Endothelial cell of hepatic sinusoid (primary cell): ENCODE measurements around the gene PGAP2.
"Not testable (repeated sequence)": the region's sequence is repeated elsewhere in the genome, so short reads cannot be mapped to it uniquely, and the experiment has no call there.

Experiments used
- in situ Hi-C: cut with HindIII; loops from 2 replicates; pipeline ENCODE4 v1.10.0; 2017; ENCODE audit warnings: low sequenced_read_pairs

Gene PGAP2

DNA sequence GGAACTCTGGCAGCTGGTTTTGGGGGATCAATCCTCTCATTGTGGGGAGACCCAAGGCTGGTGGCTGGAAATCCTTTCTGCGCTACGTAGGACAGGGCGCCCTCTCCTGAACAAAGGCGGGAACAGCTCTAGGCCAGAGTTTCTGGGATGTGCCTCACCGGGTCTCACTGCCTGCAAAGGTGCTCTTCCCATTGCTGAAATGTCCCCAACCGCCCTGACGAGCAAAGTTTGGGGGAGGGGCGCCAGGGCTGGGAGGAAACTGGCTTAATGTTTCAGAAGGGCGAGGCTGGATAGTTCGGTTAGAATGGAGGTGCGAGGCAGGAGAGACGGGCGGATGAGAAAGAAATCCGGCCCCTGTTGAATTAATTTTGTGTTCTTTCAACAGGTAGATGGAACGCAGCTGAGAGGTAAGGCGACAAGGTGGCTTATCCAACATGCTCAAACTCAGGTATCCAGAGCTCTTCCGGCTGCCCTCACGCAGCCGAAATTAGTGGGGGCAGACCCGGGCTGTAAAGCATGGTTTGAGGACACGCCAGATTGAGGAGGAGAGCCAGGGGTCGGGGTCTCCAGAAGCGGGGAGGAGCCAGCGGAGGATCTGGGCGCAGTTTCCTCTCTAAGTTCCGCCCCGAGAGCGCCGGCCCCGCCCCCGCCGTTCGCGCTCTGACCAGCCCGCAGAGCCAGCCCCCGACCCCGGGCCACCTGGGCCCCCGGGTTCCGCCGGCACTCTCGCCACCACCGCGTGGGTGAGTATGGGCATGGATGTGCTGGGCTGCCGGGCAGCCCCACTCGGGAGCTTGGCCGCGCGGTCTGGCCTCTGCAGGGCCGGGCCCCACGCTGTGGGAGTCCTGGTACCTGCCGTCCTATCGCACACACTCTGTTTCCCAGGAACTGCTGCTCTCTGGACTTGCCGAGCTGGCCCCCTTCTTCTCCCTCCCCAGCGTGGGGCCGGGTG, at the start of gene PGAP2:
Gene PGAP2 (plus strand): TSS at position 652 of the 952 bp plus-strand sequence. CDS start 2,700 bp downstream, outside the sequence.
- in situ Hi-C loops = no loop called here

DNA sequence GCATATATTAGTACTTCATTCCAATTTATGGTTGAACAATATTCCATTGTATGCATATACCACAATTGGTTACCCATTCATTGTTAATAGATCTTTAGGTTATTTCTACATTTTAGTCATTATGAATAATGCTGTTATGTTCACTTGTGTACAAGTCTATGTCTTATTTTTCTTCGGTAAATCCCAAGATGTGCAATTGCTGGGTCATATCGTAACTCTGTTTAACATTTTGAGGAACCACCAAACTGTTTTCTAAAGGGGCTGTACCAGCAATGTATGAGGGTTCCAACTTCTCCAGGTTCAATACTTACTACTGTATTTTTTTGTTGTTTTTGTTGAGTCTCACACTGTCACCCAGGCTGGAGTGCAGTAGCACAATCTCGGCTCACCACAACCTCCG, 44.1 kb upstream of the PGAP2 start:
- in situ Hi-C loops = no loop called here

DNA sequence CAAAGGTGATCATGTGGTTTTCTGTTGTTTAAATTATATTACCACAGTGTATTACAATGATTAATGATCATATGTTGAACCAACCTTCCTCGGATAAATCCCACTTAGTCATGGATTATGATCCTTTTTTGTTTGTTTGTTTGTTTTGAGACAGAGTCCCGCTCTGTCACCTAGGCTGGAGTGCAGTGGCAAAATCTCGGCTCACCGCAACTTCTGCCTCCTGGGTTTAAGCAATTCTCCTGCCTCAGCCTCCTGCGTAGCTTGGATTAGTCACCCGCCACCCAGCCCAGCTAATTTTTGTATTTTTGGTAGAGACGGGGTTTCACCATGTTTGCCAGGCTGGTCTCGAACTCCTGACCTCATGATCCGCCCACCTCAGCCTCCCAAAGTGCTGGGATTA, 41.5 kb upstream of the PGAP2 start:
- in situ Hi-C loops = not testable (repeated sequence)

DNA sequence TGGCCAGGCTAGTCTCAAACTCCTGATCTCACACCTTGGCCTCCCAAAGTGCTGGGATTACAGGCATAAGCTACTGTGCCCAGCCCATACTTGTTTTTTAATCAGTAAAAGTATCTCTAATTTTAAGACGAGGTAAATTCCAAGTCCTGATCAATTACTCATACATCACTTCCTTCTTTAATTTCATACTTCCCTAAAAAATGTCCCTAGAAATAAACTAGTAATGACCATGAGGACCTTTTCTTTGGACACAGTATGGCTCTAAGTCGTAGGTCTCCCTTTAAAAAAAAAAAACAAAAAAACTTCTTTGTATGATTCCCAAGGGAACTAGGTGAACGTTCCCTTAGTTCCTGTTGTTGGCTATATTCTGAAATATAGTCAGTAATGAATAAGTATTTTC, 40.8 kb upstream of the PGAP2 start:
- in situ Hi-C loops = no loop called here

DNA sequence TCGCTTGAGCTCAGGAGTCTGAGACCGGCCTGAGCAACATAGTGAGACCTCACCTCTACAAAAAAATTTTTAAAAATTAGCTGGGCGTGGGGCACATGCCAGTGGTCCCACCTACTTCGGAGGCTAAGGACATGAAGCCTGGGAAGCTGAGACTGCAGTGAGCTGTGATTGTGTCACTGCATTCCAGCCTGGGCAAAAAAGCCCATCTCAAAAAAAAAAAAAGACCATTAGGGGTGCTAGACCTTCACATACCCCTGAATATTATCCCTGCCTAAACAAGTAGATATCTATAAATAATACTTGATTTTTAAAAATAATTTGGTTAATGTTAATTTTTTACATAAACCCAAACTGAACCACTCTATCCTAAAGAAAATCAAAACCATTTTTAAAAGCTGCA, 35.2 kb upstream of the PGAP2 start:
- in situ Hi-C loops = loop anchor here (5.0 kb wide), 1 partner anchor 51 kb away; no protein-coding TSS in a partner anchor

DNA sequence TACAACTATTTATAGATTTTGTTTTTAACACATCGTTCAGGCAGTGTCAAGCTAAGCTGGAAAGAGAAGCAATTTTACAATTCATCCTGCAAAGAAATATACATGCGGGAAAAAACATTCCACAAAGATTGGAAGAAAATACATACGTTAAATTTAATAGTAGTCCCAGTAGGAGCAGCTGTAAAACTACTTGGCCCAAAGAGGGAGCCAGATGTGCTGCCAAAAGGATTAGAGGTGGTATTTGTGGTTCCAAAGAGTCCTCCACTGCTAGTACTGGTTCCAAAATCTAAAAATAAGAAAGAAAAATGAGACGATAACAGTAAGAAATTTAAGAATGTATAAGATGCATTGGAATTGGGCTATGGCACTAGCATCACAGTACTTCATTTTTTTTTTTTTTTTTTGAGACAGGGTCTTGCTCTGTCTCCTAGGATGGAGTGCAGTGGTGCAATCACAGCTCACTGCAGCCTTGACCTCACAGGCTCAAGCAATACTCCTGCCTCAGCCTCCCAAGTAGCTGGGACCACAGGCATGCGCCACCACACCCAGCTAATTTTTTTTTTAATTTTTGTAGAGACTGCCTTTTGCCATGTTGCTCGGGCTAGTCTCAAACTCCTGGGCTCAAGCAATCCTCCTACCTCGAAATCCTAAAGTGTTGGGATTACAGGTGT, 32.5 kb upstream of the PGAP2 start:
- in situ Hi-C loops = no loop called here

DNA sequence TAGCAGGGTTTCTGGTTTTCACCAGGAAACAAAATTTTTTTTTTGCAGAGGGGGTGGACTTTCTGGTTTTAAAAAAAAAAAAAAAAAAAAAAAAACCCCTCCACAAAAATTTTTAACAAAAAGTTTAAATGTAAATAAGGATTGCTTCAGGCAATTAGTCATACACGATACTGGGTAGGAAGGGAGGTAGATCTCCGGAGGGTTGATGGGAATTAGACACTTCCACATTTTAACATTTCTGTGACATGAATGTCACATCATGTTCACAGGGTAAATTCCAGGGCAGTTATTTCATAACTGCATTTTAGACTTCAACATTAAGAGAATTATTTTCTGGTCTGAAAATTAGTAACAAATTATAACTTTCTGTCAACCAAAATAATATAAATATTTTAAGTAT, 26.9 kb upstream of the PGAP2 start:
- in situ Hi-C loops = loop anchor here (5.0 kb wide), 1 partner anchor 71 kb away; no protein-coding TSS in a partner anchor

DNA sequence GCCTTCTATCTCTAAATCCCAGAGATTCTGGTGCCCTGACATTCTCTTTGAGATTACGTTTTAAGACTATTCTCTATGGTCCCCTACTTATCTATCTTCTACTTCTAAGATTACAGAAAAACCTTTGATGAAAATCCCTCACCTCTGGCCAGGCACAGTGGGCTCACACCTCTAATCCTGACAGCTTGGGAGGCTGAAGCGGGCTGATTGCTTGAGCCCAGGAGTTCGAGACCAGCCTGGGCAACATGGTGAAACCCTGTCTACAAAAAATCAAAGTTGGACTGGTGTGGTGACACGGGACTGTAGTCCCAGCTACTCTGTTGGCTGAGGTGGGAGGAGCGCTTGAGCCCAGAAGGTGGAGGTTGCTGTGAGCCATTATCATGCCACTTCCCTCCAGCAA, 25.4 kb upstream of the PGAP2 start:
- in situ Hi-C loops = loop anchor here (5.0 kb wide), 1 partner anchor 69 kb away; no protein-coding TSS in a partner anchor

DNA sequence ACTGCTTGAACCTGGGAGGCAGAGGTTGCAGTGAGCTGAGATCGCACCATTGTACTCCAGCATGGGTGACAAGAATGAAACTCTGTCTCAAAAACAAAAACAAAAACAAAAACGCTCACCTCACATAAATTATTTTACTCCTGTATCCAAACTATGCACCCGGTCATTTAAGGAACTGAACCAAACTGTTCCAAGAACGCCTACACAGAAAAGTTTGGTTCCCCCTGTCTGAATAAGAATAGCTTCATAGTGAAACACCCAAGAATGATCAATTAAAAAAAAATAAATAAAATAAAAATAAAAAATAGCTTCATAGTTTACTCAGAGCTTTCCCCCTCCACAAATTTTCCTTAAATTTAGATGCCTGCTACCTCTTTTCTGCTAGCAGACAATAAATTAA, 24.7 kb upstream of the PGAP2 start:
- in situ Hi-C loops = loop anchor here (5.0 kb wide), 1 partner anchor 69 kb away; no protein-coding TSS in a partner anchor

DNA sequence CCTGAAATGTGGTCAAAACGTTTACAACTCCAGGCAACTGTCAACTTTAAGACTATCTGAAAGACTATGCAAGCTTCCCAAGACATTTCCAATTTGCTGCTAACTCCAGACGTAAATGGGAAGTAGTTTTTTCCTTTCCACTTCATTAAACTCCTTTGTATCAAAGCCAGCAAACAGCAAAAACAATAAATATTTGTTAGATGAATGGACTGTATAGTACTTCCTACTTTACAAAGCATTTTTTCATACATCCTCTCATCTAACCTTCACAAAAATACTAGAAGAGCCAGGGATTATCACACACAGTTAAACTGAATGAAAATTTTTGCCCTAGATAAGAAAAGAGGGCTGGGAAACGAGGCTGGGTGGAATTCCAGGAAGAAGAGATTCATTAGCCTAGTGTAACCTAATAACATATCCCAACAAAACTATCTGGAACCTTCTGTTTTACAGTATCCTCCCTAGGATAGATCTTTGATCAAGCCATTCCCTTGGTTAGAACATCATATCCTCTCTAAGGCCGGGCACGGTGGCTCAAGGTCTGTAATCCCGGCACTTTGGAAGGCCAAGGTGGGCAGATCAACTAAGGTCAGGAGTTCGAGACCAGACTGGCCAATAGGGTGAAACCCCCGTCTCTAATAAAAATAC, 21.5 kb upstream of the PGAP2 start:
- in situ Hi-C loops = no loop called here

DNA sequence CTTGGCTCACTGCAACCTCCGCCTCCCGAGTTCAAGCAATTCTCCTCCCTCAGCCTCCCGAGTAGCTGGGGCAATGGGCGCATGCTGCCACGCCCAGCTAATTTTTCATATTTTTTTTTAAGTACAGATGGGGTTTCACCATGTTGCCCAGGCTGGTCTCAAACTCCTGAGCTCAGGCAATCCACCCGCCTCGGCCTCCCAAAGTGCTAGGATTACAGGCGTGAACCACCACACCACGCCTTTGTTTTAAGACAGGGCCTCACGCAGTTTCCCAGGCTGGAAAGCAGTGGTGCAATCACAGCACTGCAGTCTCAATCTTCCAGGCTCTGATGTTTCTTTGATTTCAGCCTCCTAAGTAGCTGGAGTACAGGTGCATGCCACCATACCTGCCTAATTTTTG, 14.0 kb upstream of the PGAP2 start:
- in situ Hi-C loops = not testable (repeated sequence)

DNA sequence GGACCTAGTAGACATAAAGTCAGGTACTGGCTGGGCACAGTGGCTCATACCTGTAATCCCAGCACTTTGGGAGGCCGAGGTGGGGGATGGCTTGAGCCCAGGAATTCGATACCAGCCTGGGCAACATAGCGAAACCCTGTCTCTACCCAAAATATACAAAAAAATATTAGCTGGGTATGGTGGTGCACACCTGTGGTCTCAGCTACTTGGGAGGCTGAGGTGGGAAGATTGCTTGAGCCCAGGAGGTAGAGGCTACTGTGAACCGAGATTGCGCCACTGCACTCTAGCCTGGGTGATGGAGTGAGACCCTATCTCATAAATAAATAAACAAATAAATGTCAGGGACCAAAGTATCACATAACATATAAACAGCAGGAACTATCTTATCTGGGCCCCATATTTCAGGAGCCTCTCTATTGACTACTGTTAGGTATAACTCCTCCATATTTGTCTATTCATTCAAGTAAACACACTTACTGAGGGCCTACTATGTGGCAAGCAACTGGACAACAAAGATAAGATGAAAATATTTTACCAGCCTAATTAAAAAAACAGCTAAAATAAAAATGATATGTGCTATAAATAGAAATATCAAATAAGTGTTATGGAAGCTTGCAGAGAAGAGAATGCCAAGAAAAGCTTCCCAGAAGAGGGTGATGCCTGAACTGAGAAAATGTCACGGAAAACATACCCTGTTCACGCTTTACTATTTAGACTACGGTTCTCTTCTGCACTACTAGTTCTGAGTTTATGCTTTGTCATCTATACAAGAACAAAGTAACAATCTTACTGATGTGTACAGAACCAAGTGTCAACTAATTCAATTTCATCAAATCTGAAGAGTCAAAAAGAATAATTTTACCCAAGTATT, 13.0 kb upstream of the PGAP2 start:
- in situ Hi-C loops = no loop called here

DNA sequence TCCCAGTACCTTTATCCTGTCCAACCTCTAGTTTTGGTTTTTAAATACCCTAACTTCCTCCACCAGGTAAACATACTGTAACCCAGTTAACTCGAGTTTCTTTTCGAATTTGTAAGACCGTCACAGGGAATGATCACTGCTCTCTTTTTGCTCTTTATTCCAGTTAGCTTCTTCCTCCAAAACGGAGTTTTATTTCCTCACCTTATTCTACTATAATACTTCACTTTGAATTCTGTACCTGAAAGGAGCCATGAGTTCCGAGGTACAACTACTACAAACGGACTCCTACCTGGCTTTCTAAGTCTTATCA, 12.4 kb upstream of the PGAP2 start:
- in situ Hi-C loops = no loop called here

DNA sequence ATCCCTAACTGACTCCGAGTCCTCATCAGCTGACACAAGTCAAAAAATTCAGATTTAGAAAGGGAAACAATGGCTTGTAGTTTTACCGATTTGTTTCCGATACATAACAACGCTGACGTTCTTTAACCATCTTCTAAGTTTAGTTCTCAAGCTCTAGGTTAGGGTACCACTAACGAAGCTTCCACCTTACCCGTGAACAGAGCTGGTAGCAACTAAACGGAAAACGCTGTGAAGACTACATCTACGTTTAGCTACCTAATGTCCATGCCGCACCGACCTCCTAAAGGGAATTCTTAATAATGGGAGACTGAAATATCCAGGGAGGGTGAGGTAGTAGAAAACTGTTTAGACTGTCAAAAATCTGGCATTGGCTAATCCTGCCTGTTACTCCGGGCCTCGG, 12.0 kb upstream of the PGAP2 start:
- in situ Hi-C loops = no loop called here

DNA sequence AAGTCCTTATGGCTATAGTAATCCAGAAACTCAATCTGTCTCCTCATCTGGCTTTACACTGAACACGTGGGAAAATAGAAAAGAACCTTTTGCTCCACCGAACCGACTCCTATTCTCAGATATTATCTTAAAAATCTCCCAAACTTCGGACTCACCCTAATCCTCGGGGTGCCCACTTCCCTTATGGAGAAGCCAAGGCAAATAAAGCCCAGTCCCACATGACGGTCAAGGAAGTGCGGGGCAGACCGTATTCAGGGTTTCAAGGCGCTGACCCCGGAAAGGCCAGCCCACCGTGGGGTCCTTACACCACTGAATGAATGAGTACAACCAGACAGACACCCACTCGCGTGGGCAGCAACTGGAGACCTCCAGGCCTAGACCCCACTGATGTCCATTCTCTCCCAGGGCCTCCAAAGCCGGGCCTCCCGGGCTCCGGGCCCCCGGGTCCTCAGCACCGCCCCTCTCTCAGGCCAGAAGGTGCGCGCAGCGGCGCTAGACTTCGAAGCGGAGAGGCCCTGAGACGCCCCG, 11.5 kb upstream of the PGAP2 start:
- in situ Hi-C loops = no loop called here

DNA sequence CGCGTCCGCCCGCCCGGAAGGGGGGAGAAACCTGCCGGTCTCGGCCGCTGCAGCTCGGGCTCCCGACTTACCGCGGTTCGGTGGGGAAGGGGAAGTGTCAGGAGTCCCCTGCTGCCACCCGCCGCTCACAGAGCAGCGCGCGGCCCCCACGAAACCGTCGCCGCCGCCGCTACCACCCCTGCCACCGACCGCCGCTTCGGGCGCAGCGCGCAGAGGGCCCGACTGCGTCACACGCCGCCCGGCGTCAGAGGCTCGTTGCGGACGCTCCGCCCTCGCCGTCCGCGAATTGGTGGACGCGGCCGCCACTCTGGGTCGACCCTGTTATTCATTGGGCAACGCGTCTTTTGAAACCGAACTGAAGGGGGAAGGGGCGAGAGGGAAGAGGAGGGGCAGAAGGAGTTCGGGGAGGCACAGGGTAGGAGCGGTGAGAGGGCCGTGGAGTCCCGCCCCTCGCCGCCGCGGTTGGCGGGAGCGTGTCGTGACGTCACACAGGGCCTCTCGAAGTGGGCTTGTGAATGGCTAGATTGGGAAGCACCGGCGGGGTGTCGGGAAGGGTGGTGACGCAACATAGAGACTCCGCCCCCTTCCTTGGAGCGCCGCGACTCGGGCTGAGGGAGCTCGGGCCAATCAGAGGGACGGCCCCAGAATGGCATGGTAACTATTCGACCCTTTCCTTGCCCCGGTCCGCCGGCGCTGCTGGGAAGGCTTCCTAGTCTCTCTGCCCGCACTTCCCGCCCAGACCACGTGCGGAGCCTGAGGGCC, 10.8 kb upstream of the PGAP2 start, which contains the start of gene NUP98:
Gene NUP98 (minus strand): TSS at position 226 of the 762 bp plus-strand sequence. CDS start 15,437 bp downstream, outside the sequence.
- in situ Hi-C loops = no loop called here

DNA sequence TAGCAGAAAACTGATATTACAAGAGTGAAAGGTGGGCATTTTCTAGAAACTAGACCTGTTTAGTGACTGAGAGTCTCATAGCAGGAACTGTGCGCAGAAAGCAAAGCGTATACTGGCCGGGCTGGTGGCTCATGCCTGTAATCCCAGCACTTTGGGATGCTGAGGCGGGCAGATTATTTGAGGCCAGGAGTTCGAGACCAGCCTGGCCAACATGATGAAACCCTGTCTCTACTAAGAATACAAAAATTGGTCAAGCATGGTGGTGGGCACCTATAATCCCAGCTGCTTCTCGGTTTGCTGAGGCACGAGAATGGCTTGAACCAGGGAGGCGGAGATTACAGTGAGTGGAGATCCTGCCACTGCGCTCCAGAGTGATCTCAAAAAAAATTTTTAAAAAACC, 9.2 kb upstream of the PGAP2 start:
- in situ Hi-C loops = no loop called here

DNA sequence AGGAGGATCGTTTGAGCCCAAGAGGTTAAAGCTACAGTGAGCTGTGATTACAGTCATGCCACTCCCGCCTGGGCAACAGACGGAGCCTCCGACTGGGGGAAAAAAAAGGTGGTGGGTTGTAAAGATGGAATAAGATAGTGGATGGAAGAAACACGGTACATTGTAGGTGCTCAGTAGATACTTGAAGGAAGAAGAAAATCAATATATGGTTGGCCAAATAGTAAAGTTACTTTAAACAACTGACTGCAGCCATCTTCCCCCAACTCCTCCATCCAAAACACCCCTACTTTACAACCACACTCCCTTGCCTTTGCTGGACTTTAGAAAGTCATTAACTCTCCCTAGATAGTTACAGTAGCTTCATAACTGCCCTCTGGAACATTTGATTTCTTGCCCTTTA, 8.5 kb upstream of the PGAP2 start:
- in situ Hi-C loops = no loop called here

DNA sequence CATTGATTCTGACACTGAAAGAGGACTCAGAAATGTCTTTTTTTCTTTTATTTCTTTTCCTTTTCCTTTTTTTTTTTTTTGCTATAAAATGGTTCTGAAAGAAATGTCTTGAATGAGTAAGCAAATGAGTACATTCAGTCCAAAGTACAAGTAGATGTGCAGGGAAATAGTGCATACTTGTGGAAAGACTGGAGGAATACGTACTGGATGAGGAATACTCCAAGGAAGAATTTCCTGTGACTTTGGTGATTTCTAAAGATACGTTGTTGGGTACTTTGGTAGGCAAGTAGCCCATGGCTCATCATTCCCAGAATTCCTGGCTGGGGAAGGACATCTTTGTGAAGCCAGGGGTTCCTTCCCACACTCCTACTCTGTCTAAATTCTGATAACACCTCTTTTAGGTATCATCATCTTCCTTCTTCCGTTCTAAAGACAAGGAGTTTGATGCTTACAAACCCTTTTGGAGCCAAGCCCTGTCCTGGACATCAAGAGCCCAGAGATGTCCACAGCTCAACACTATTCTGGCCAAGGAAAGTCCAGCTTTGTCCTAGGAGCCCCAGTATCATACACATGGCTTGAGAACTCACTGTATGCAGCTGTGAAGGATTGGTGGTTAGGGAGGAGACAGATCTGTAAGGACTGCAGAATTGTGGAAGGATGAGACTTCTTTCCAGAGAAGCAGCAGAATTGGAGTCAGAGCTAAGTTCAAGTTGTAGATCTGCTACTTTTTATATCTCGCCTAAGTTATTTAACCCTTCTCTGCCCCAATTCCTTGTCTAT, 6.2 kb upstream of the PGAP2 start:
- in situ Hi-C loops = no loop called here
